ENCODE measurements around the gene ANP32A. TPM values are rescaled to one million over a fixed set of nuclear protein-coding genes. Genes with fewer than 3 reads are reported as not detected.

The ANP32A gene
- total RNA-seq, 4 donors from 2014 or later: 35.5 to 60.4 (median 47.3) TPM

- ATAC-seq (ENCODE audit: low FRiP score) (no peak), DNase-seq (ENCODE audit: low spot score) (no peak)
- no peak for TF ChIP-seq CTCF (IDR thresholded peaks at IDR 0.05)
Measured at GRCh38 chr15:68775236-68775577, 45.5 kb downstream of the ANP32A start.

GRCh38 chr15:68774521-68775235 lies 46.0 kb downstream of the ANP32A start:
- DNase-seq (ENCODE audit: low spot score) (no peak), ATAC-seq (ENCODE audit: low FRiP score) (no peak)
- no peak for TF ChIP-seq CTCF (IDR thresholded peaks at IDR 0.05)

GRCh38 chr15:68774120-68774519 lies 46.6 kb downstream of the ANP32A start:
- ATAC-seq (ENCODE audit: low FRiP score) (no peak), DNase-seq (ENCODE audit: low spot score) (no peak)
- no peak for TF ChIP-seq CTCF (IDR thresholded peaks at IDR 0.05)

- ATAC-seq (ENCODE audit: low FRiP score) (no peak), DNase-seq (ENCODE audit: low spot score) (no peak)
- TF ChIP-seq CTCF (IDR thresholded peaks at IDR 0.05): no peak
Measured at GRCh38 chr15:68773036-68773435, 47.7 kb downstream of the ANP32A start.

GRCh38 chr15:68770216-68770615 lies 50.5 kb downstream of the ANP32A start:
- ATAC-seq (ENCODE audit: low FRiP score): no peak
- no peak for TF ChIP-seq CTCF (IDR thresholded peaks at IDR 0.05)
- DNase-seq (ENCODE audit: low spot score): no peak

GRCh38 chr15:68769702-68770101 lies 51.0 kb downstream of the ANP32A start:
- TF ChIP-seq CTCF (IDR thresholded peaks at IDR 0.05): no peak
- ATAC-seq (ENCODE audit: low FRiP score): no peak
- no peak for DNase-seq (ENCODE audit: low spot score)

- TF ChIP-seq CTCF (IDR thresholded peaks at IDR 0.05): no peak
- ATAC-seq (ENCODE audit: low FRiP score) (no peak), DNase-seq (ENCODE audit: low spot score) (no peak)
Measured at GRCh38 chr15:68768321-68768720, 52.4 kb downstream of the ANP32A start.

All from omental fat pad (tissue), 4 donors.